Lower lobe of right lung (tissue), 2 donors: ENCODE results near the gene XYLT1. TPM values are rescaled to one million over a fixed set of nuclear protein-coding genes. Genes with fewer than 3 reads are reported as not detected.

Experiments used
- ATAC-seq, 2 donors: fragments of 200-7000 bp; cut with Tn5 transposase; one replicate each; pipeline ENCODE4 v1.9.1; 2020 to 2022; ENCODE audit warnings: mild to moderate bottlenecking in 2 of 2, moderate library complexity in 2 of 2
- DNase-seq: peaks from one replicate; pipeline ENCODE4 v3.0.0-alpha.2; 2020
- H3K27ac ChIP-seq: fragments of 200-600 bp; one replicate; pipeline ENCODE4 v1.8.0; 2022
- H3K27me3 ChIP-seq: fragments of 200-600 bp; one replicate; pipeline ENCODE4 v1.8.0; 2022; ENCODE audit warnings: low read depth
- H3K36me3 ChIP-seq: fragments of 200-600 bp; one replicate; pipeline ENCODE4 v1.8.0; 2022; ENCODE audit warnings: mild to moderate bottlenecking
- H3K4me1 ChIP-seq: fragments of 200-600 bp; one replicate; pipeline ENCODE4 v1.8.0; 2022
- H3K4me3 ChIP-seq: fragments of 200-600 bp; one replicate; pipeline ENCODE4 v1.8.0; 2022; ENCODE audit warnings: mild to moderate bottlenecking
- H3K9me3 ChIP-seq: fragments of 200-600 bp; one replicate; pipeline ENCODE4 v1.8.0; 2022
- CTCF ChIP-seq: fragments of 200-600 bp; IDR thresholded peaks from one replicate; pipeline ENCODE4 v1.8.0; 2022; ENCODE audit warnings: antibody characterized with exemption, mild to moderate bottlenecking
- intact Hi-C: fragments of 100-400 bp; cut with DNase I; formaldehyde crosslinking; loops from one replicate; pipeline ENCODE4 v1.11.0; 2022
- total RNA-seq: library from RNA; stranded (reverse); fragmentation: NEBNext Ultra II Directional; extraction: Animal tissue kit (Norgen Biotek cat#: 25700); gene quantifications from one replicate; pipeline ENCODE4 v1.2.1, GENCODE V29; 2021
- donor health status: DM: no; HTN: yes; CAD: no; lungs with severe emphysema.

The XYLT1 gene
- total RNA-seq, 1 donor from 2014 or later: 9.0 TPM

DNA sequence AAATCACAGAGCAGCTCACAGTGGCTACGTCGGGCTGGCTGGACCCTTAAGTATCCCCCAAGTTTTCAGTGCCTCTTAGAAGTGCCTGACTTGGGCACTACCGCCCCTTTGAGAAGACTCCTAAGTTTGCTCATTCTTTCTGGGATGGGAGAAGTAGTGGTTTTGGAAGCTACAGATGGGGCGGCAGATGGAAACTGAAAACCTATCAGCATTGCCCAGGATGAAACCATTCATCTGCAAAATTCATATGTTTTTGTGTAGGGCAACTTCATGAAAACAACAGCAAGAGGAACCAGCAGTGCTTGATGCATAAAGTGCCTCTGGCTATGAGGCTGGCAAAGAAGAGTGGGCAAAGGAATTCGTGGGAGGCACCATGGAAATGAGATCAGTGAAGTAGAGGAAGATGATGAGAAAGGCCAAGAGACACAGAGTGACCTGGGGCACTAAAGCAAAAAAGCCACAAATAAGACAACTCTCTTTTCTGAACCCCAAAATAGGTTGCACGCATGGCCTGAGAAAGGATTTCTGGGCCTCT lies 277.1 kb downstream of the XYLT1 start:
- Histone ChIP-seq H3K9me3 (no peaks in the 10 kb centered on the region), H3K4me1 (no peaks in the 10 kb centered on the region), H3K27ac (no peak overlapping the region), H3K36me3 (peaks cover 7% of the 10 kb centered on the region), H3K4me3 (no peak overlapping the region), H3K27me3 (no peaks in the 10 kb centered on the region)
- TF ChIP-seq CTCF: no peak
- no peak for ATAC-seq
- intact Hi-C loops: no loop called here
- DNase-seq: no peak

DNA sequence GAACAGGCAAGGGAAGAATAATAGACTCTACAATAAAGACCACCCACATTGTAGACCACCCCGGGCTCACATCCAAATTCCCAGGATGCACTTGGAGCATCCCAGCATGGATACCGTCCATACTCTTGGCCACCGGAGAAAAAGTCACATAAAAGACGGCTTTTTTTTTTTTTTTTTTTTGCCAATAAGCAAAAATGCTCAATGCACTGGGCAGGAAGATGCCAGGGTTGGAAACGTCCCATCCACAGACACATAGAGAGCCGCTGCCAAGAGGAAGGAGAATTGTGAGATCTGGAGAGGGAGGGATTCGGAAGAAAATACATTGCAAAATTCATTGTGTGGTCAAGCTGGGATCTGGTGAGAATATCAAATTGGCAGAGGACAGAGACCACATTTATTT lies 286.7 kb downstream of the XYLT1 start:
- Histone ChIP-seq H3K9me3 (no peaks in the 10 kb centered on the region), H3K36me3 (no peaks in the 10 kb centered on the region), H3K4me1 (no peaks in the 10 kb centered on the region), H3K27me3 (no peaks in the 10 kb centered on the region), H3K27ac (no peak overlapping the region), H3K4me3 (no peak overlapping the region)
- intact Hi-C loops: no loop called here
- ATAC-seq (no peak), DNase-seq (no peak)
- TF ChIP-seq CTCF: no peak

GRCh38 chr16:17177959-17178905 lies 292.5 kb downstream of the XYLT1 start:
- H3K27me3 ChIP-seq: no peaks in the 10 kb centered on the region
- intact Hi-C loops: no loop called here
- no peaks in the 10 kb centered on the region for H3K36me3 ChIP-seq
- no peak overlapping the region for H3K27ac ChIP-seq
- no peaks in the 10 kb centered on the region for H3K9me3 ChIP-seq
- no peak for TF ChIP-seq CTCF
- ATAC-seq (no peak), DNase-seq (no peak)
- no peaks in the 10 kb centered on the region for H3K4me1 ChIP-seq
- no peak overlapping the region for H3K4me3 ChIP-seq

- Histone ChIP-seq H3K4me3 (no peak overlapping the region), H3K9me3 (no peaks in the 10 kb centered on the region), H3K4me1 (peaks cover 4% of the 10 kb centered on the region), H3K27ac (no peak overlapping the region), H3K36me3 (no peaks in the 10 kb centered on the region), H3K27me3 (no peaks in the 10 kb centered on the region)
- no peak for DNase-seq
- no peak for TF ChIP-seq CTCF
- no peak for ATAC-seq
- intact Hi-C loops: no loop called here
These were observed 293.4 kb downstream of the XYLT1 start for GRCh38 chr16:17177242-17177958.

DNA sequence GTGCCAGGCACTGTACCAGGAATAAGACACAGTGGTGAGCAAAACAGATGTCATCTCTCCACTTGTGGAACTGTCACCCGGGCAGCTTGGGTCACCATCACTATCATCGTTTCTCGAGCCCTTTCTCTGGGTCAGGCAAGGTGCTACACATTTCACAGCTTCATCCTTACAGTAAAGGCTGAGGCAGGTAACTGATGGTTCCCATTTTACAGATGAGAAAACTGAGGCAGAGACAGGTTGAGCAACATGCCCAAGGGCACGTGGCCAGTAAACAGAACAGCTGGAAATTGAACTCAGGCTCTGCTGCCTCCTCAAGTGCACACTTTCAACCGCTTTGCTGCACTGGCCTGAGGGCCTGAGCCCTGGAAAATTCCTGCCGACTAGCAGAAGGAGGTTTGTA lies 294.6 kb downstream of the XYLT1 start:
- Histone ChIP-seq H3K36me3 (no peaks in the 10 kb centered on the region), H3K4me3 (no peak overlapping the region), H3K4me1 (peaks cover 7% of the 10 kb centered on the region), H3K9me3 (no peaks in the 10 kb centered on the region), H3K27me3 (no peaks in the 10 kb centered on the region), H3K27ac (no peak overlapping the region)
- TF ChIP-seq CTCF: no peak
- no peak for ATAC-seq
- intact Hi-C loops: no loop called here
- DNase-seq: no peak
